PFSK-1 (cell line): ENCODE results near the gene ARL3.

Experiments
- POLR2AphosphoS5 ChIP-seq: IDR thresholded peaks from 2 replicates; pipeline ENCODE4 v1.6.1; 2012; ENCODE audit warnings: low read depth, mild to moderate bottlenecking, control low read depth, low read length, moderate library complexity
- REST ChIP-seq, 2 experiments: IDR thresholded peaks; 2 replicates each; pipeline versions ENCODE4 v1.6.1 to v1.8.0; 2011 to 2012; ENCODE audit warnings: low read depth in 2 of 2, low read length in 2 of 2, control low read depth in 1 of 2, inconsistent platforms in 1 of 2, mild to moderate bottlenecking in 1 of 2, moderate library complexity in 1 of 2; ENCODE audit not compliant: insufficient read depth in 1 of 2
- SIN3A ChIP-seq: IDR thresholded peaks from 2 replicates; pipeline ENCODE4 v1.6.1; 2012; ENCODE audit warnings: mild to moderate bottlenecking, low read length, moderate library complexity, borderline replicate concordance; ENCODE audit not compliant: insufficient read depth
- TAF1 ChIP-seq: IDR thresholded peaks from 2 replicates; pipeline ENCODE4 v1.6.1; 2012; ENCODE audit warnings: low read length, control low read depth, borderline replicate concordance; ENCODE audit not compliant: insufficient read depth

- no peak for TF ChIP-seq POLR2AphosphoS5
- no peak for TF ChIP-seq TAF1
- TF ChIP-seq SIN3A, result no peak
- TF ChIP-seq REST (IDR thresholded peaks at IDR 0.05; ENCODE audit: insufficient read depth in 1 of 2, low read depth in 2 of 2, low read length in 2 of 2), result no peak
Observed at GRCh38 chr10:102635377-102635776, 78.8 kb downstream of the ARL3 start.
